ENCODE data around the gene KCNH1.

Gene KCNH1

DNA sequence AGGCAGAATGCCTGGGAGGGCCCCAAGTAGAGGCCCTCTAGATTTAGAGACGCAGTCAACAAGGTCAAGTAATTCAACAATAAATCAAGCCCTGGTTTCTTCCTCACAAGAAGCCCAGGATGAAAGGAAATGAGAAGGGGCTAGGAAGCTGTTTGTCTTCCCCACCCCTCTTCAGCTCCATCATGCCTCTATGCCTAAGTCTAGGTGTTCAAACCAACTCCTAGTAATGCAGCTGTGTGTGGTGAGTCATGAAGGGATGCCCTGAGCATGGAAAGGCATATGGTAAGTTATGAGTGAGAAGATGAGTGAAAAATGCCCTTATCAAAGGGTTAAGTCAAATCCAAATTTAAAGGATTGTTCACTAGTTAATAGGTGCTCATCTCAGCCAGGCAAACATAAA lies 339.5 kb downstream of the KCNH1 start:
- DNase-seq, result no peak

DNA sequence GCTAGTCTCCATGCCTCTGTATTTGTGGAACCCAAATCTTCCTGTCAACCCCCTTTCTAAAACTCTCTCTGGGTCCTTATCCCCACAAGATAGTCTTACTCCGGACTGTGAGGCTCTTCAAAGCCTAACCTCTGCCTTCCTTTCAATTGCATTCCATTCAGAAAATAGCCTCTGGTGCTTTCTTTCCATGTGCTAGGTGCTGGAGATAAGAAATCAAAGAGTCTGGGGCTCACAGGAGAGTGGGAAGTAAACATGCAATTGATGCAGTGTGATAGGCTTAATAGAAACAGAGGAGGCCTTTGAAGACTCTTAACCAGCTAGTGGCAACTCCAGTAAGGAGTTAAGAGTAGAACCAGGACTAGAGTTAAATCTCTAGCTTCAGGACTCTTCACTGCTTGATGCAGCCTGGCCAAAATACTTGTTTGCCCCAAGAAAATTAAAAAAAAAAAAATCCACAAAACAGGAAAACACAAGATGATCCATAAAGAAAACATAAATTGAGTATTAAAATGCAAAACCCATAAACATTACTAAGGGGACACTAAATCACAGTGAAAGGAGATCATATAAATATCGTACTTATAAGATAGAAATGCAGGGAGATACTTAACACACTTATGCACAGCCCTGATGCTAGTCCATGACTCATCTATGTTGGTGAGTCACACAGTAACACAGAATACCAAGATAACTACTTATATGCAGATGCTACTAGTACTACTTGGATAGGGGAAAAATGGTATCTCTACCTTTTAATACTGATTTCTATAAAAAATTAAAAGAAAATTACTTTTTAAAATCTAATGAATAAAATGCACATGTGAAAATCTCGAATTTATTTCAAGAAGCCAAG lies 341.5 kb downstream of the KCNH1 start:
- no peak for DNase-seq

GRCh38 chr1:210790196-210790595 lies 343.8 kb downstream of the KCNH1 start:
- no peak for DNase-seq

DNA sequence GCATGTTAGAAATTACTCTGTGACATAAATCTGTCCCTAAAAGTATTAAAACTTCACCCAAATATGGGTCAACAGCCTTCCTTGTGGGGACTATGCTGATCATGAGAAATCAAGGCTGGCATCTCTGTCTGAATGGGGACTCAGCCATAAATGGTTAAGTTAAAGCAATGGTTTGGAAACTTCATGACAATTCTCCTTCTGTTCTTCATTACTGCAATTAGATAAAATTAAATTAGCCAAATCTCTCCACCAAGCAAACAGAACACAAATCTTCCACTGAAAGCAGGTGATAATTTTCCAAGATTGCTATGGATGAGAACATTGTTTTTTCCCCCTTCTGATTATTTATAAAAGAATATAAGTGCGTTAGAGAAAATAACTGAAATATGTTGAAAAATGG lies 346.1 kb downstream of the KCNH1 start:
- no peak for DNase-seq

- no peak for DNase-seq
Observed at GRCh38 chr1:210786546-210786945, 347.4 kb downstream of the KCNH1 start.

GRCh38 chr1:210783925-210784324 lies 350.0 kb downstream of the KCNH1 start:
- no peak for DNase-seq

DNA sequence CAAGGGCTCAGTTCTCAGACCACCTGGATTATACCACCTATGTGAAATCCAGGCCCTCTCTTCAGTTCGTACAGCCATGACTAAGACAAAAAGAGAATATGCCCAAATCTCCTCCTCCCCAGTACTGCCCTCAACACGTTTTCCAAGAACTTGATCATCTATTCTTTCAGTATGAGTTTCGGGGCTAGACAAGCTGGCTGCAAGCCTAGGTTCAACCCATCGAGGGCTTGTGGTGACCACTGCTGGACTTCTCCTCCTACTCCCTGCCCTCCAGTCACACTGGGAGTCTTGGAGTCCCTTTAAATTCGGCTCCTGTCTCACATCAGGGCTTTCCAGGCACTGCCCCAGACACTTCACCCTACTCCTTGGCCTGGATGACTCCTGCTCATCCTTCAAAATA lies 352.3 kb downstream of the KCNH1 start:
- DNase-seq, result no peak

DNA sequence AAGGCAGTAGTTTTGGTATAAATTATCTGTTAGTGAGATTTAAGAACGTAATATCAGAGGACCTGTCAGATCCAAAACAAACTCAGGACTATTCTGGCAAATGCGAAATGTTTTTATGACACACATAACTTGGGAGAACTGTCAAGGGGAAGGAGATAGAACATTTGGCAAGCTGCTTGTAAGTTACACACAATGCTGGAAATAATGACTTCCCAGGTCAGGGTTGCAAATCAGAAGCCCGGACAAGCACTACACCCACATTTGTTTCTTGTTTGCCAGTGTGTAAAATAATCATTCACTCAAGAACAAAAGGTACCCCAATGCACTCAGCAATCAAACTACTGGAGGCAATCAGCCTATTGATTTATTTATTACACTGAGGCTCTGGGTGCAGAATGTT lies 354.7 kb downstream of the KCNH1 start:
- DNase-seq, result no peak

- DNase-seq, result no peak
Observed at GRCh38 chr1:210777914-210778313, 356.0 kb downstream of the KCNH1 start.

DNA sequence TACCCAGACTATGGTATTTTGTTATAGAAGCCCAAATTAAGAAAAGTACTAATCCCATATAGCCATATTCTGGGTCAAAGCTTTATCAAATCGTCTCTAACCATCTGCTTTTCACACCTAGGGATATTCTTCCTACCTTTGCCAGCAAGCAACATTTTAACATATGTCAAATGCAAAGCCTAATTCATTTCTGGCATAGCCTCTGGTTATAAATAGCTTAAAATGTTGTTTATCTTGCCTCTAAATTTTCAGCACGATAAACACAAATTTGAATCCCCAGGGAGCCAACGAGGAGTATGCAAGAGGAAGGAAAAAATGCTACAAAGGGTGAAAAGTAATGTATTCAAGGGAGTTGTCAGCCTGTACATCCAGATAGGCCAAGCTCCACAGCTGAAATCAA lies 357.2 kb downstream of the KCNH1 start:
- no peak for DNase-seq

DNA sequence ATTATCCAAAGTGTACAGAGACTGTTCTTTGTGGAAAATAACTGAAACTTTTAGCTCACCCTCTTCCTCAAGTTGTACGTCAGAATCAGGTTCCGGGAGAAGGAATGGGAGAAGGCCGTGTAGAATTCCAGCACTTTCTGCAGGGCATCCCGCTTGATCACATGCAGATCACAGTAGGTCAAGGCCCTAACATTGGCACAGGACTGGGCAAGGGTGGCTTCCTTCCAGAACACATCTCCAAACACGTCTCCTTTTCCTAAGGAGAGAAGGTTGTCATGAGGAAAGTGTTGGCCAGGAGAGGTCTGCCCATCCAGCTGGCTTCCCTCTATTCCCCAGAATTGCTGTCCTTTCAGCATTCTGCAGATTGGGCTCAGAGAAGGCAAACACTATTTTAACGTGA lies 358.7 kb downstream of the KCNH1 start:
- no peak for DNase-seq

GRCh38 chr1:210773450-210773849 lies 360.5 kb downstream of the KCNH1 start:
- no peak for DNase-seq

- DNase-seq, result no peak
Observed at GRCh38 chr1:210771131-210771530, 362.8 kb downstream of the KCNH1 start.

DNA sequence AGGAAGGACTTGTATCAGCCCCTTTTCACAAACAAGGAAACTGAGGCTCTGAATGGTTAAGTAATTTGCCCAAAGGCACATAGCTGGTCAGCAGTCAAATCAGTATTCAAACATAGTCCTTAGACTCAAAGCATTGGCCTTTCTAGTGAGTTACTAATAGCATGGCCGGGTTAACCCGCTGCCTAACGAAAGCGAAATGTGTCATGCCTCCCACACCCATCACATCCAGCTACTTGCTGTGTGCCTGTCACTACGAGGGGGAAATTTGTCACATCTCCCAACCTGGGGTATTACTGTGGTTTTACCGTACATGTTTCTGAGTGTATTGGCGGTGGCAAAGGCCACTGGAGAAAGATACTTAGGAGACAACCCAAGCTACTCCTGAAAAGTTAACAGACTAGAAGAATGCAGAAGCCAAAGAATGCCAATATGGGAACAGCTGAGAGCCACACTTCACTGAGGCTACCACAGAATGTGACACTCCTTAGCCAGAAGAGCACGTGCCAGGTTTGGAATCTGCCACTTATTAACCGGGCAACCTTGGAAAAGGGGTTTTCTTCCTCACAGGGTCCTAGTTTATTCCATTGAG lies 363.5 kb downstream of the KCNH1 start:
- no peak for DNase-seq

DNA sequence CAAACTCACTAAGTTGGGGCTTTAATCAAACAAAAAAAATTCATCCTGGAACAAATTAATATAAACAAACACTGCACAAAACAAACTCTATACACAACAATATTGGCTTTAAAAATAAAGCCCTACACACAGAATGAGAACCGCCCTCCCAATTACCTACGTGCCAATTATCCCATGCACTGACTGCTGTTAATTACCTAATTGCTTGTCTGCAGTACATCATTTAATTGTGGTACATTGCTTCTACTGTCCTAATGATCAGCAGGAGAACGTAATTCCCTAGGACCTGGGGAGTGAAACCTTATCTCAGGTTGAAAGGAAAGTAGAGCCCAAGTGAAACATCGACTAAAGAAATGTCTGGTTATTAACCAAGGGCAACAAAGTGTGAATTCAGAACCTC lies 364.5 kb downstream of the KCNH1 start:
- DNase-seq, result no peak

GRCh38 chr1:210764536-210764935 lies 369.4 kb downstream of the KCNH1 start:
- no peak for DNase-seq

DNA sequence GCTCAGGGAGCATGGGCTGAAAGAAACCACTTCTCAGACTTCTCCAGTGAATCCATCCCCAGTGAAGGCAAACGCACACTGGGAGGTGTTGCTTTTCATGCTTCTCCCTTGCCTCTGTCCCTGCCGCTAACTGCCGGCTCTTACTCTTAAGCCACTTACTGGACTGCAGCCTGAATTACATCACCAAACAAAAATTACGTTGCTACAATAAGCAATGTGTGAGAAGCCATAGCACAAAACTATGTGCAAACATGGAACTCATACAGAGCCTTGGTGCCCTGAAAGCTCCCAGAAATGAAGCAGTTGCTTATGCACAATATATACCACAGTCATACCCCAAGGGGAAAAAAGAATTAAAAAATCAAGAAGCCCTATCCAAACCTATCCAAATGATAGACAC lies 375.2 kb downstream of the KCNH1 start:
- peak; percentile 6 for DNase-seq

DNA sequence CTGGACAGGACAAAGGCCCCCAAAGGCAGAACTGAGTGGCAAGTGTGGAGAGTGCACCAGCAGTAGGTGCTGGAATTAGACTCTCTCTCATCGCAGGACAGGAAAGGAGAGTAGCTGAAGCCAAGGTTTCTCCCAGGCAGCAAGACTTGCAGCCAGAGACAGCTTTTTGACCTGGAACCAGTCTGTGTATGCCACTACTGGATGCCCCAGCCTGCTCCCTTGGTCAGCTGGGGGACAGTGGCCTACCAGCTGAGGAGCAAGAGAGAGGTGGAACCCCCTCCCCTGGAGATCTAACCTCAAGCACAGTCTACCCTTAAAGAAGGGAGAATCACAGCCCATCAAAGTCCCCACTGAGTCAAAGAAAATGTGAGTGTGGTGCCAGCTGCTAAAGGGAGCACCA lies 375.7 kb downstream of the KCNH1 start:
- no peak for DNase-seq

DNA sequence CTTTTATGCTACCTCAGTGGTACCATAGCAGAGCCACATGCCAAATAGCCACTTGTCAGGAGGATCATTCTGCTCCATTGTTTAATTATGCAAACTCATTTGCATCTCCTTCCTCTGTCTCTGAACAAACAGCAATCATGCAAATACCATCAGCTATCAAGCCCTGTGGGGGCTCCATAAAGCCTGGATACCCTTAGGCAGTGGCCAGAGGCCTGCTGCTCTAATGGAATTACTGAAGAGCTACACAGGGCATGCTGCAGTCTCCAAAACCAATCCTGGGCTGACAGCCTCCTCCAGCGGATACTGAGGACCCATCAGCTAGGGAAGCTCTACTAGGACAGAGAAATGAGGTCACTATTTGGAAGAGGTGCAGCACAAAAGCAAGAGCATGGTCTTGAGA lies 376.3 kb downstream of the KCNH1 start:
- no peak for DNase-seq

DNA sequence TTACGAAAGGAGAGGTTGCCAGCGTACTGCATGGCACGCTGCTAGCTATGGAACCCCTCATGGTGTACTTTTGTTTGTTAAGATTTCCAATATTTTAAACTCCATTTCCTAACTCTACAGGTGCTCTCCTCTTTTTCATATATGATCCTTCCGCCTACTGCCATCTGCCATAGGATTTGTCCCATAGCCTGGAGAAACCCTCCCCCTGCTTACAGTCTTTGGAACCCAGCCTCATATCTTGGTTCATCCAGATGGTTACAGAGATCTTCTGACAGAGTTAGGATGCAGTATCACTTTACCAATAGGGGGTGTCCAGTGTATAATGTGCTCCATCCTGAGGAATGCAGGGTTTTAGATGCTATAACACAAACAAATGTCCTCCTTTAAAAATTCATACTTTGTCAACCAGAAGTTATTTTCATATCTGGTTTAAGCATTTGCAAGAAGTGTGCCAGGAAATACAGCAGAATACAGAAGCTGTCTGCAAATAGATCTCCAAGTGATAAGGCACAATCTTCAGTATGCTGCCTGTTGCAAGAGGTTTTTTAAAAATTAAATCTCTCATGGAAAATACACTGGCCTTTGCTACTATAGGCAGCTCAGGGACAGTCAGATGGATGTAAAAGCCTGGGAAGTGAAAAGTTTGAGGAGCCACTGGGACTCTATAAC lies 377.8 kb downstream of the KCNH1 start:
- DNase-seq, result no peak

DNA sequence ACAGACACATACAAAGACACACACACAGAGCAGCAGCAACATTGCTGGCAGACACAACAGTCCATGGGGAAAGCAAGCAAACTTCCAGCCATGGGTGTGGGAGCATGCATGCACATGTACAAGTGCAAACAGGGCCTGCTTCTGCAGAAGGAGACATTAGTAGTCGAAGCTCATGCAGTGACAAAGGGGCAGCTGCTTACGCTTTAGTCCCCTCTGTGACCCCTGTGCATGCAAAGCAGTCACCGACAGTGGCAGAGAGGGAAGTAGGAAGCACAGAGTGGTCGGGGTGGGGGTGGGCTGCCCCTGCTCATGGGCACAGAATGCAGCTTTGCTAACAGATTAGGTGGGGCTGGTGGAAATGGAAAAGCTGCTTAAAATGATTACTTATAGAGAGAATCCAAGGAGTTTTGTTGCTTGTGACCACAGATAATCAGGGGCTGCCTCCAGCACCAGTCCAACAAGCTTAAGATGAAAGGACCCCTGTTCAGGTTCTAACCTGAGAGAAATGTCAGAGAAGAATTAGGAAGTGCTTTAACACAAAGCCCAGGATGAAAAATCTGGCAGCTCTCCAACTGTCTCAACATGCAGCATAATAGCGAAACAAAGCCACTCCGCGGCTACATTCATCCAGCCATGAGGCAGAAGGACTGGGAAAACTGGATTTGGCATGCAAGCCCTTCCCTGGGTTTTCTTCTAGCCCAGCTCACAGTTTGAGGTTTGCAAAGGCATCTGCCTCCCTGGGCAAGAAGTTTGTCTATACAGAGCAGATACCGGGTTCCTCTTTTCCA lies 378.9 kb downstream of the KCNH1 start:
- peak; percentile 87 for DNase-seq

DNA sequence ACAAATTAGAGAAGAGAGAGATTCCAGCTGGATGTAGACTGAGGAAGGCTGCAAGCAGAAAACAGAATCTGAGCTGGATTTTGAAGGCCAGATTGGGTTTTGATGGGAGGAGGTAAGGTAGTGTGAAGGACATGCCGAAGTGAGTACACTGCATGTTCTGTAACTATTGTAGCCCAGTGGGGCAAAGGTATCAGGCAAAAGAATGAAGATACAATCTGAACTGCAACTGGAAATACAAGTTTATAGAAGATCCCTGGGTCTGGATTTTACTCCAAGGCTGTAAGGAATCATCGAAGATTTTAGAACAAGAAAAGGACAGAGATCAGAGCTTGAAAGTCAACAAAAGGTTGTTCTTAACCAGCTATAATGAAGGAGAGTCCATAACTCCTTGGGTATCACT lies 382.0 kb downstream of the KCNH1 start:
- no peak for DNase-seq

- DNase-seq, result no peak
Observed at GRCh38 chr1:210750468-210750867, 383.5 kb downstream of the KCNH1 start.

Data from eye (tissue), 1 donor.